Thoracic aorta (tissue), 2 donors: ENCODE results near the gene RIT1. TPM values are rescaled to one million over a fixed set of nuclear protein-coding genes. Genes with fewer than 3 reads are reported as not detected.

Experiments used
- ATAC-seq: fragments of 150-250 bp; one replicate; pipeline ENCODE4 v1.8.0; 2017; ENCODE audit warnings: low read depth; ENCODE audit not compliant: insufficient number of reproducible peaks, low FRiP score
- DNase-seq: peaks from one replicate; pipeline ENCODE4 v3.0.0-alpha.2; 2020; ENCODE audit warnings: low spot score
- H3K27ac ChIP-seq, 2 donors: fragments of 200-600 bp; sonication (generic); 1 replicate in 1 of 2; 2 replicates in 1 of 2; pipeline ENCODE4 v1.5.1; 2016; ENCODE audit warnings: mild to moderate bottlenecking in 2 of 2, moderate library complexity in 2 of 2
- H3K27me3 ChIP-seq: fragments of 200-600 bp; sonication (generic); replicated peaks from 2 replicates; pipeline ENCODE4 v1.6.0; 2016; ENCODE audit warnings: mild to moderate bottlenecking; ENCODE audit not compliant: insufficient read depth
- H3K36me3 ChIP-seq: fragments of 200-600 bp; sonication (generic); one replicate; pipeline ENCODE4 v1.5.1; 2016
- H3K4me1 ChIP-seq, 2 donors: fragments of 200-600 bp; sonication (generic); 1 replicate in 1 of 2; 2 replicates in 1 of 2; pipeline versions ENCODE4 v1.5.1 to v1.6.0; 2016; ENCODE audit warnings: low read depth in 2 of 2, mild to moderate bottlenecking in 1 of 2; ENCODE audit not compliant: control insufficient read depth in 1 of 2
- H3K4me3 ChIP-seq: fragments of 200-600 bp; sonication (generic); 2 replicates; pipeline ENCODE4 v1.5.1; 2016; ENCODE audit warnings: mild to moderate bottlenecking
- H3K9me3 ChIP-seq: fragments of 200-600 bp; sonication (generic); 2 replicates; pipeline ENCODE4 v1.5.1; 2016
- total RNA-seq, 2 donors: library from RNA; depleted of rRNA; stranded (reverse); fragments of >200 nt; gene quantifications; one replicate each; pipeline versions ENCODE4 v1.1.0 to v1.2.3, GENCODE V29; 2016
- TF ChIP-seq, protein P1 (sequence below): fragments of 200-600 bp; sonication (generic); IDR thresholded peaks from one replicate; pipeline ENCODE4 v1.5.1; 2019; ENCODE audit warnings: antibody characterized with exemption

Gene RIT1
- total RNA-seq, 2 donors from 2014 or later: 27.1 to 42.8 TPM

DNA sequence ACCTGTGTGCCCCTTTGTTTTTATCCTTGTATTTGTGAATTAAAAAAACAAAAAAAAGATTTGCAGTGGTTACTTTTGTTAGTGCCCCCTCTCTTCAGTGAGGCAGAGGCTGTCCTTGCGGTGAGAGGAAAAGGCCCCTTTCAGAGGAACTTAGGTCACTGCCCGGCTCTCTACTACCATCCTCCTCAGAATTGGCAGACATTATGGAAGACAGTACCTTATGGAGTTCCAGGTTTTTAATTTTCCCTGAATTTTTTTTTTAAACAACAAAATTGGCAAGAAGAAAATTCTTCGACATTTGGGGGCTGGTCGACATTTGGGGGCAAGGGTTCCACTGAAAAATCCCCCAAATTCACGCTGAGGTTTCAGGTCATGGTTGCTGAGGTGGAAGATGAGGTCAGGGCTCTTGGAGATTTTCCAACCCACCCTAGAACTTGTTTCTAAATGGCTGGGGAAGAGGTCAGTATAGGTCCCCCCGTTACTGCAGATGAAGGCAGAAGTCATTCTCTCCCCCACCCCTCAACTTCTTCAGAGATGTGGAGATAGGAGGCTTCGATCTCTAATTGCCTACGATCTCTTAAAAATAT, 35.6 kb upstream of the RIT1 start:
- H3K27me3 ChIP-seq: no peaks in the 10 kb centered on the region
- H3K36me3 ChIP-seq: peaks cover 46% of the 10 kb centered on the region
- no peak overlapping the region for H3K4me3 ChIP-seq
- TF ChIP-seq, protein P1, sequence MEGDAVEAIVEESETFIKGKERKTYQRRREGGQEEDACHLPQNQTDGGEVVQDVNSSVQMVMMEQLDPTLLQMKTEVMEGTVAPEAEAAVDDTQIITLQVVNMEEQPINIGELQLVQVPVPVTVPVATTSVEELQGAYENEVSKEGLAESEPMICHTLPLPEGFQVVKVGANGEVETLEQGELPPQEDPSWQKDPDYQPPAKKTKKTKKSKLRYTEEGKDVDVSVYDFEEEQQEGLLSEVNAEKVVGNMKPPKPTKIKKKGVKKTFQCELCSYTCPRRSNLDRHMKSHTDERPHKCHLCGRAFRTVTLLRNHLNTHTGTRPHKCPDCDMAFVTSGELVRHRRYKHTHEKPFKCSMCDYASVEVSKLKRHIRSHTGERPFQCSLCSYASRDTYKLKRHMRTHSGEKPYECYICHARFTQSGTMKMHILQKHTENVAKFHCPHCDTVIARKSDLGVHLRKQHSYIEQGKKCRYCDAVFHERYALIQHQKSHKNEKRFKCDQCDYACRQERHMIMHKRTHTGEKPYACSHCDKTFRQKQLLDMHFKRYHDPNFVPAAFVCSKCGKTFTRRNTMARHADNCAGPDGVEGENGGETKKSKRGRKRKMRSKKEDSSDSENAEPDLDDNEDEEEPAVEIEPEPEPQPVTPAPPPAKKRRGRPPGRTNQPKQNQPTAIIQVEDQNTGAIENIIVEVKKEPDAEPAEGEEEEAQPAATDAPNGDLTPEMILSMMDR: no peak
- no peaks in the 10 kb centered on the region for H3K9me3 ChIP-seq
- peaks cover 8 to 28% of the 10 kb centered on the region in 2 donors for H3K4me1 ChIP-seq
- ATAC-seq (no peak), DNase-seq (no peak)
- H3K27ac ChIP-seq: peak overlapping the region in 1 of 2 donors; percentile 46

DNA sequence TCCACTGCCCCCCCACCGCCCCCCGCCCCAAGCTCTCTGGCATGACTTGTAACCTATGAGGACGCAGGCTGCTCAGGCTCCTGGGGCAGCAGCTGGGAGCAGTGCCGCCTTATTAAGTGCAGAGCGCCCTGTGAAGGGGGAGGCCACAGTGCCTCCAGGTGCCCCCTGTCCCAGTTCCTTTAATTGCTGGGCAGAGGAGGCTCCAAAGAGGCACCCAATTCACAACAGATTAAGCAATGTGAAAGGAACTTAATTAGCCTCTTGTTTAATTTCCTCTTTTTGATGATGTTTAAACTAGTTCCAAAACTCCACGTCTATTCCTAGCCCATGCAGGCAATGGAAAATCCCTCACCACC, 33.3 kb upstream of the RIT1 start:
- ATAC-seq (no peak), DNase-seq (no peak)
- Histone ChIP-seq H3K4me3 (no peak overlapping the region), H3K27ac (peak overlapping the region; percentile 46 to 50), H3K36me3 (peaks cover 26% of the 10 kb centered on the region), H3K4me1 (peaks cover 27 to 51% of the 10 kb centered on the region in 2 donors), H3K9me3 (no peaks in the 10 kb centered on the region), H3K27me3 (no peaks in the 10 kb centered on the region)
- TF ChIP-seq, protein P1: no peak

DNA sequence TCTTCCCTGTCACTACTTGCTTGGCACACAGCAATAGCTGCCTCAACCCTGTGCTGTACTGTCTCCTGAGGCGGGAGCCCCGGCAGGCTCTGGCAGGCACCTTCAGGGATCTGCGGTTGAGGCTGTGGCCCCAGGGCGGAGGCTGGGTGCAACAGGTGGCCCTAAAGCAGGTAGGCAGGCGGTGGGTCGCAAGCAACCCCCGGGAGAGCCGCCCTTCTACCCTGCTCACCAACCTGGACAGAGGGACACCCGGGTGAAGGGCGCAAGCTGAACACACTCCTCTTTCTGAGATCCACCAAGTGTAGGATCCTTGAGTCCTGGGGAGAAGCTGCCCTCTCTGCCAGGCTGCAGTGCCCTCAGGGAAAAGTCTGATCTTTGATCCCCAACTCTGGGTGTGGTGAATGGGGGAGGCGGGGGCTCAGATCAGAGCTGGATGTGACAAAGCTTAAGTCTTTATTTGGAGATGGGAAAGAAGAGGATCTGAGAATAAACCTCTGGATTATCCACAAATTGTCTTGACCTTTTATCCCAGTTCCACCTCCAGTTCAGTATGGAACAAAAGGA, 31.5 kb upstream of the RIT1 start:
- H3K27me3 ChIP-seq: no peaks in the 10 kb centered on the region
- H3K4me3 ChIP-seq: no peak overlapping the region
- ATAC-seq (no peak), DNase-seq (no peak)
- H3K36me3 ChIP-seq: peaks cover 11% of the 10 kb centered on the region
- H3K9me3 ChIP-seq: no peaks in the 10 kb centered on the region
- peaks cover 27 to 65% of the 10 kb centered on the region in 2 donors for H3K4me1 ChIP-seq
- H3K27ac ChIP-seq: peak overlapping the region; percentile 81 to 90
- TF ChIP-seq, protein P1: no peak

DNA sequence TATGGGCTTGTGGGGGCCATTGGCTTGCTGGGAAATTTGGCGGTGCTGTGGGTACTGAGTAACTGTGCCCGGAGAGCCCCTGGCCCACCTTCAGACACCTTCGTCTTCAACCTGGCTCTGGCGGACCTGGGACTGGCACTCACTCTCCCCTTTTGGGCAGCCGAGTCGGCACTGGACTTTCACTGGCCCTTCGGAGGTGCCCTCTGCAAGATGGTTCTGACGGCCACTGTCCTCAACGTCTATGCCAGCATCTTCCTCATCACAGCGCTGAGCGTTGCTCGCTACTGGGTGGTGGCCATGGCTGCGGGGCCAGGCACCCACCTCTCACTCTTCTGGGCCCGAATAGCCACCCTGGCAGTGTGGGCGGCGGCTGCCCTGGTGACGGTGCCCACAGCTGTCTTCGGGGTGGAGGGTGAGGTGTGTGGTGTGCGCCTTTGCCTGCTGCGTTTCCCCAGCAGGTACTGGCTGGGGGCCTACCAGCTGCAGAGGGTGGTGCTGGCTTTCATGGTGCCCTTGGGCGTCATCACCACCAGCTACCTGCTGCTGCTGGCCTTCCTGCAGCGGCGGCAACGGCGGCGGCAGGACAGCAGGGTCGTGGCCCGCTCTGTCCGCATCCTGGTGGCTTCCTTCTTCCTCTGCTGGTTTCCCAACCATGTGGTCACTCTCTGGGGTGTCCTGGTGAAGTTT, 30.8 kb upstream of the RIT1 start:
- DNase-seq (no peak), ATAC-seq (no peak)
- Histone ChIP-seq H3K9me3 (no peaks in the 10 kb centered on the region), H3K27me3 (no peaks in the 10 kb centered on the region), H3K4me1 (peaks cover 27 to 65% of the 10 kb centered on the region in 2 donors), H3K4me3 (no peak overlapping the region), H3K27ac (peak overlapping the region; percentile 81 to 90), H3K36me3 (peaks cover 7% of the 10 kb centered on the region)
- TF ChIP-seq, protein P1: no peak

DNA sequence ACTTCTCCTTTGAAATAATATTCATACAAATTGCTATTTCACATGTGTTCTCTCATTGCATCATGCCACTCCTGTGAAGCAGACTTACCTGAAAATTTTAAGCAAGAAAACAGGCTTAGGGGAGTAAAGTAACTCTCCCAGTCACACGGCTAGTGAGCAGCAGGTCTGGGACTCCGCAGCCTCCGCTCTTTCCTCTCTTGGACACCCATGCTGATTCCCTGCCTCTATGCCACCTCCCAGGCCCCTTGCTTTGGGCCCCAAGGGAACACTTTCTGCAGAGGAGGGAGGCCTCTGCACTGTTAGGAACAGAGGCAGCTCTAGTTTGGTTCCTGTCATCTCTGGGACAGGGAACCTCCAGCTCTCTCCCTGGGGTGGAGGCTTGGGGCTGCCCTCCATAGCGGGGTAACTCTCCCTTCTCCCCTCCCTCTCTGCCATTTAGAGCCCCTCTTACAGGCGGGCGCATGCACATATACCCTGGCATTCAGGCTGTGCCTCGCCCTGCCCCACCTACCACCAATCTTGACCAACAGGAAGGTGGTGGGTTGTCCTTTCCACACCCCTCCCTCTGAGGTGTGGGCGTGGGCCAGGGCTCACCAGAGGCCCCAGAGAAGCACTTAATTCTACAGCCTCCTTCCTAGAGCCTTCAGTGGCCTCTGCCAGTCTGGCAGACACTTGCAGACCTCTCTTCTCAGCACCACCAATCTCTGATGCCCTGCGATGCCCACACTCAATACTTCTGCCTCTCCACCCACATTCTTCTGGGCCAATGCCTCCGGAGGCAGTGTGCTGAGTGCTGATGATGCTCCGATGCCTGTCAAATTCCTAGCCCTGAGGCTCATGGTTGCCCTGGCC, 30.1 kb upstream of the RIT1 start, which contains the start of gene RXFP4:
TSS of gene RXFP4 (plus strand) at position 646 of the 852 bp plus-strand sequence. CDS start at position 718, 72 bp downstream.
- TF ChIP-seq, protein P1: no peak
- H3K4me3 ChIP-seq: no peak within 1 kb of the TSS
- DNase-seq: no peak
- peaks cover 22 to 58% of the 10 kb centered on the region in 2 donors for H3K4me1 ChIP-seq
- no peaks in the 10 kb centered on the region for H3K27me3 ChIP-seq
- no peak for ATAC-seq
- H3K9me3 ChIP-seq: no peaks in the 10 kb centered on the region
- H3K27ac ChIP-seq: peak within 1 kb of the TSS; percentile 81 to 90
- no peaks in the 10 kb centered on the region for H3K36me3 ChIP-seq
